Putamen (tissue), 1 donor: ENCODE results near the gene ITGA1.
A peak's percentile ranks its signal among the peaks of the same experiment; 100 is the strongest.
"Not testable (repeated sequence)": the region's sequence is repeated elsewhere in the genome, so short reads cannot be mapped to it uniquely, and the experiment has no call there.

Source experiments
- DNase-seq: peaks from one replicate; pipeline ENCODE4 v3.0.0-alpha.2; 2016; ENCODE audit warnings: low spot score

Gene ITGA1

GRCh38 chr5:52865991-52866390 lies 78.3 kb downstream of the ITGA1 start:
- not testable (repeated sequence) for DNase-seq

GRCh38 chr5:52867809-52868208 lies 80.1 kb downstream of the ITGA1 start:
- no peak for DNase-seq

GRCh38 chr5:52868417-52868816 lies 80.7 kb downstream of the ITGA1 start:
- no peak for DNase-seq

- DNase-seq: no peak
These were observed 81.7 kb downstream of the ITGA1 start for GRCh38 chr5:52869391-52869790.

GRCh38 chr5:52870448-52870847 lies 82.7 kb downstream of the ITGA1 start:
- DNase-seq: no peak

GRCh38 chr5:52875827-52876226 lies 88.1 kb downstream of the ITGA1 start:
- DNase-seq: no peak

- no peak for DNase-seq
These were observed 88.7 kb downstream of the ITGA1 start for GRCh38 chr5:52876456-52876855.

- no peak for DNase-seq
These were observed 90.9 kb downstream of the ITGA1 start for GRCh38 chr5:52878656-52879055.

- DNase-seq: no peak
These were observed 92.8 kb downstream of the ITGA1 start for GRCh38 chr5:52880541-52880940.

- DNase-seq: no peak
These were observed 93.8 kb downstream of the ITGA1 start for GRCh38 chr5:52881468-52881867.

GRCh38 chr5:52883110-52883509 lies 95.4 kb downstream of the ITGA1 start:
- DNase-seq: no peak

- no peak for DNase-seq
These were observed 96.7 kb downstream of the ITGA1 start for GRCh38 chr5:52884453-52884852.

GRCh38 chr5:52885614-52886013 lies 97.9 kb downstream of the ITGA1 start:
- no peak for DNase-seq

GRCh38 chr5:52886206-52886605 lies 98.5 kb downstream of the ITGA1 start:
- no peak for DNase-seq

- no peak for DNase-seq
These were observed 99.3 kb downstream of the ITGA1 start for GRCh38 chr5:52887066-52887465.

GRCh38 chr5:52888363-52888762 lies 100.6 kb downstream of the ITGA1 start:
- DNase-seq: no peak

- DNase-seq: no peak
These were observed 104.6 kb downstream of the ITGA1 start for GRCh38 chr5:52892242-52892878.

GRCh38 chr5:52893105-52893504 lies 105.4 kb downstream of the ITGA1 start:
- DNase-seq: peak; percentile 14

- DNase-seq: peak; percentile 20
These were observed 106.1 kb downstream of the ITGA1 start for GRCh38 chr5:52893863-52894262.

- DNase-seq: no peak
These were observed 106.7 kb downstream of the ITGA1 start for GRCh38 chr5:52894451-52894850.

GRCh38 chr5:52895075-52895474 lies 107.4 kb downstream of the ITGA1 start:
- DNase-seq: no peak

- DNase-seq: no peak
These were observed 108.1 kb downstream of the ITGA1 start for GRCh38 chr5:52895572-52896413.

- no peak for DNase-seq
These were observed 109.0 kb downstream of the ITGA1 start for GRCh38 chr5:52896534-52897237.
